ENCODE data around the gene RD3L.
A peak's percentile ranks its signal among the peaks of the same experiment; 100 is the strongest.

Gene RD3L

GRCh38 chr14:103960457-103961055 lies 18.2 kb upstream of the RD3L start:
- no peak overlapping the region for H3K4me2 ChIP-seq
- H3K4me1 ChIP-seq, result no peaks in the 10 kb centered on the region
- H3K27ac ChIP-seq, result no peak overlapping the region
- no peak overlapping the region for H3K4me3 ChIP-seq
- H3K9ac ChIP-seq, result no peak overlapping the region
- H4K20me1 ChIP-seq, result no peaks in the 10 kb centered on the region
- H3K27me3 ChIP-seq, result no peaks in the 10 kb centered on the region
- H3K9me3 ChIP-seq, result no peaks in the 10 kb centered on the region
- TF ChIP-seq Cebpa-rat (IDR thresholded peaks at IDR 0.05), result no peak
- no peaks in the 10 kb centered on the region for H3K36me3 ChIP-seq

GRCh38 chr14:103949131-103949790 lies 6.9 kb upstream of the RD3L start:
- Histone ChIP-seq H3K4me3 (no peak overlapping the region), H3K4me1 (no peaks in the 10 kb centered on the region; the same call in 1 of the 2 replicates), H3K9ac (no peak overlapping the region), H3K9me3 (peaks cover 11% of the 10 kb centered on the region), H4K20me1 (no peaks in the 10 kb centered on the region), H3K27me3 (no peaks in the 10 kb centered on the region), H3K36me3 (no peaks in the 10 kb centered on the region), H3K27ac (no peak overlapping the region), H3K4me2 (no peak overlapping the region)
- no peak for TF ChIP-seq Cebpa-rat (IDR thresholded peaks at IDR 0.05)

GRCh38 chr14:103948442-103948841 lies 6.1 kb upstream of the RD3L start:
- H3K4me3 ChIP-seq, result no peak overlapping the region
- H3K9me3 ChIP-seq, result peaks cover 11% of the 10 kb centered on the region
- no peaks in the 10 kb centered on the region for H3K36me3 ChIP-seq
- no peaks in the 10 kb centered on the region for H4K20me1 ChIP-seq
- no peak overlapping the region for H3K27ac ChIP-seq
- H3K4me1 ChIP-seq, result peaks cover 8% of the 10 kb centered on the region
- no peaks in the 10 kb centered on the region for H3K27me3 ChIP-seq
- H3K4me2 ChIP-seq, result no peak overlapping the region
- no peak for TF ChIP-seq Cebpa-rat (IDR thresholded peaks at IDR 0.05)
- H3K9ac ChIP-seq, result no peak overlapping the region

- no peak overlapping the region for H3K9ac ChIP-seq
- TF ChIP-seq Cebpa-rat (IDR thresholded peaks at IDR 0.05), result no peak
- H3K4me3 ChIP-seq, result no peak overlapping the region
- no peak overlapping the region for H3K4me2 ChIP-seq
- H3K27ac ChIP-seq, result no peak overlapping the region
- H3K9me3 ChIP-seq, result peaks cover 11% of the 10 kb centered on the region
- no peaks in the 10 kb centered on the region for H3K36me3 ChIP-seq
- no peaks in the 10 kb centered on the region for H4K20me1 ChIP-seq
- no peaks in the 10 kb centered on the region for H3K27me3 ChIP-seq
- peaks cover 9% of the 10 kb centered on the region for H3K4me1 ChIP-seq
Measured at GRCh38 chr14:103946975-103947374, 4.6 kb upstream of the RD3L start.

GRCh38 chr14:103943673-103944072 lies 1.3 kb upstream of the RD3L start:
- no peak overlapping the region for H3K9ac ChIP-seq
- no peaks in the 10 kb centered on the region for H3K27me3 ChIP-seq
- H3K9me3 ChIP-seq, result peaks cover 11% of the 10 kb centered on the region

GRCh38 chr14:103941462-103941861 lies 867 bp downstream of the RD3L start:
- H3K4me2 ChIP-seq, result no peak overlapping the region

More at GRCh38 chr14:103943673-103944072, 1.3 kb upstream of the RD3L start:
- Histone ChIP-seq H4K20me1 (no peaks in the 10 kb centered on the region), H3K4me3 (no peak overlapping the region), H3K4me2 (peak overlapping the region; percentile 39; the same call in 1 of the 2 replicates), H3K27ac (no peak overlapping the region), H3K4me1 (peaks cover 9% of the 10 kb centered on the region), H3K36me3 (no peaks in the 10 kb centered on the region)
- no peak for TF ChIP-seq Cebpa-rat (IDR thresholded peaks at IDR 0.05)

GRCh38 chr14:103935102-103935501 lies 7.2 kb downstream of the RD3L start:
- Histone ChIP-seq H3K4me3 (no peak overlapping the region), H3K4me2 (no peak overlapping the region), H3K36me3 (no peaks in the 10 kb centered on the region), H3K9ac (no peak overlapping the region), H3K27ac (no peak overlapping the region), H3K9me3 (no peaks in the 10 kb centered on the region), H3K4me1 (no peaks in the 10 kb centered on the region), H3K27me3 (no peaks in the 10 kb centered on the region), H4K20me1 (no peaks in the 10 kb centered on the region)
- TF ChIP-seq Cebpa-rat (IDR thresholded peaks at IDR 0.05), result no peak

More at GRCh38 chr14:103941462-103941861, 867 bp downstream of the RD3L start:
- Histone ChIP-seq H4K20me1 (no peaks in the 10 kb centered on the region), H3K4me3 (no peak overlapping the region), H3K36me3 (no peaks in the 10 kb centered on the region), H3K9ac (no peak overlapping the region), H3K27ac (no peak overlapping the region), H3K4me1 (peaks cover 9% of the 10 kb centered on the region), H3K27me3 (no peaks in the 10 kb centered on the region), H3K9me3 (no peaks in the 10 kb centered on the region)
- TF ChIP-seq Cebpa-rat (IDR thresholded peaks at IDR 0.05), result no peak

GRCh38 chr14:103932791-103933490 lies 9.4 kb downstream of the RD3L start:
- H3K27ac ChIP-seq, result no peak overlapping the region
- H4K20me1 ChIP-seq, result no peaks in the 10 kb centered on the region
- H3K9ac ChIP-seq, result no peak overlapping the region
- no peak for TF ChIP-seq Cebpa-rat (IDR thresholded peaks at IDR 0.05)
- H3K4me1 ChIP-seq, result no peaks in the 10 kb centered on the region
- no peak overlapping the region for H3K4me3 ChIP-seq
- H3K4me2 ChIP-seq, result no peak overlapping the region
- H3K27me3 ChIP-seq, result no peaks in the 10 kb centered on the region
- H3K9me3 ChIP-seq, result peaks cover 8% of the 10 kb centered on the region
- H3K36me3 ChIP-seq, result no peaks in the 10 kb centered on the region

- Histone ChIP-seq H4K20me1 (no peaks in the 10 kb centered on the region), H3K27ac (no peak overlapping the region), H3K9ac (no peak overlapping the region), H3K36me3 (no peaks in the 10 kb centered on the region), H3K9me3 (peaks cover 13% of the 10 kb centered on the region), H3K27me3 (no peaks in the 10 kb centered on the region), H3K4me3 (no peak overlapping the region), H3K4me1 (no peaks in the 10 kb centered on the region), H3K4me2 (no peak overlapping the region)
- no peak for TF ChIP-seq Cebpa-rat (IDR thresholded peaks at IDR 0.05)
Measured at GRCh38 chr14:103931422-103931821, 10.9 kb downstream of the RD3L start.

GRCh38 chr14:103930051-103930604 lies 12.2 kb downstream of the RD3L start:
- H3K9me3 ChIP-seq, result peaks cover 13% of the 10 kb centered on the region
- H3K27me3 ChIP-seq, result no peaks in the 10 kb centered on the region
- no peaks in the 10 kb centered on the region for H3K36me3 ChIP-seq
- no peak for TF ChIP-seq Cebpa-rat (IDR thresholded peaks at IDR 0.05)
- no peak overlapping the region for H3K27ac ChIP-seq
- no peak overlapping the region for H3K4me3 ChIP-seq
- no peak overlapping the region for H3K4me2 ChIP-seq
- no peak overlapping the region for H3K9ac ChIP-seq
- no peaks in the 10 kb centered on the region for H4K20me1 ChIP-seq
- H3K4me1 ChIP-seq, result no peaks in the 10 kb centered on the region
